DOHH2 (cell line): ENCODE data around the gene CMTR2.

Experiments used
- EZH2phosphoT487 ChIP-seq: fragments of 200-600 bp; sonication (generic); IDR thresholded peaks from 2 replicates; pipeline ENCODE4 v1.6.1; 2017; ENCODE audit warnings: borderline replicate concordance, mild to moderate bottlenecking, antibody characterized with exemption, low read length, moderate library complexity, mixed read lengths
- TF ChIP-seq, protein P1 (sequence below): fragments of 200-600 bp; sonication (generic); IDR thresholded peaks from one replicate; pipeline ENCODE4 v1.5.1; 2014; ENCODE audit warnings: antibody characterized with exemption, mild to moderate bottlenecking, low read depth, low read length; ENCODE audit not compliant: poor library complexity, severe bottlenecking

DNA sequence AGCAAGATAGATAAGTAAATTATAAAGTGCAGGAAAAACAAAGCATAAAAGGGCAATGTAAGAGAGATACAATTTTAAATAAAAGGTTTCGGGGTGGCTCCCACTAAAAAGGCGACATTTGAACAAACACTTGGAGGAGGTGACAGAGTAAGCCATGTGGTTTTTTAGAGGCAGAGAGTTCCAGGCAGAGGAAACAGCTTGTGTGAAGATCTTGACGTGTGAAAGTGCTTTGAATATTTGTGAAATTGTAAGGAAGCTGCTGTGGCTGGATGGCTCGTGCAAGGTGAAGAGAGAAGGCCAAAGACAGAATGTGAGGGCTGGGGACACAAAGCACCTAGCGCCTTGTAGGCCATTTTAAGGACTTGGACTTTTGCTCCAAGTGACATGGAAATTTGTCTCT lies 30.1 kb downstream of the CMTR2 start:
- TF ChIP-seq, protein P1, sequence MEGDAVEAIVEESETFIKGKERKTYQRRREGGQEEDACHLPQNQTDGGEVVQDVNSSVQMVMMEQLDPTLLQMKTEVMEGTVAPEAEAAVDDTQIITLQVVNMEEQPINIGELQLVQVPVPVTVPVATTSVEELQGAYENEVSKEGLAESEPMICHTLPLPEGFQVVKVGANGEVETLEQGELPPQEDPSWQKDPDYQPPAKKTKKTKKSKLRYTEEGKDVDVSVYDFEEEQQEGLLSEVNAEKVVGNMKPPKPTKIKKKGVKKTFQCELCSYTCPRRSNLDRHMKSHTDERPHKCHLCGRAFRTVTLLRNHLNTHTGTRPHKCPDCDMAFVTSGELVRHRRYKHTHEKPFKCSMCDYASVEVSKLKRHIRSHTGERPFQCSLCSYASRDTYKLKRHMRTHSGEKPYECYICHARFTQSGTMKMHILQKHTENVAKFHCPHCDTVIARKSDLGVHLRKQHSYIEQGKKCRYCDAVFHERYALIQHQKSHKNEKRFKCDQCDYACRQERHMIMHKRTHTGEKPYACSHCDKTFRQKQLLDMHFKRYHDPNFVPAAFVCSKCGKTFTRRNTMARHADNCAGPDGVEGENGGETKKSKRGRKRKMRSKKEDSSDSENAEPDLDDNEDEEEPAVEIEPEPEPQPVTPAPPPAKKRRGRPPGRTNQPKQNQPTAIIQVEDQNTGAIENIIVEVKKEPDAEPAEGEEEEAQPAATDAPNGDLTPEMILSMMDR: no peak
- no peak for TF ChIP-seq EZH2phosphoT487
